Mammary epithelial cell (primary cell): Measurements from ENCODE around the gene TMEM263.

Experiments used
- CTCF ChIP-seq, 2 donors: IDR thresholded peaks in 1 of 2; conservative IDR thresholded peaks in 1 of 2; 2 replicates each; pipeline ENCODE4 v1.5.1; 2011 to 2012; ENCODE audit warnings: inconsistent platforms in 2 of 2, low read length in 2 of 2, mild to moderate bottlenecking in 2 of 2, control low read depth in 1 of 2, low read depth in 1 of 2; ENCODE audit not compliant: insufficient read depth in 1 of 2; ENCODE audit errors: extremely low read depth in 1 of 2
- EZH2 ChIP-seq: IDR thresholded peaks from 2 replicates; pipeline ENCODE4 v1.6.1; 2012; ENCODE audit warnings: low read length, inconsistent platforms, borderline replicate concordance

DNA sequence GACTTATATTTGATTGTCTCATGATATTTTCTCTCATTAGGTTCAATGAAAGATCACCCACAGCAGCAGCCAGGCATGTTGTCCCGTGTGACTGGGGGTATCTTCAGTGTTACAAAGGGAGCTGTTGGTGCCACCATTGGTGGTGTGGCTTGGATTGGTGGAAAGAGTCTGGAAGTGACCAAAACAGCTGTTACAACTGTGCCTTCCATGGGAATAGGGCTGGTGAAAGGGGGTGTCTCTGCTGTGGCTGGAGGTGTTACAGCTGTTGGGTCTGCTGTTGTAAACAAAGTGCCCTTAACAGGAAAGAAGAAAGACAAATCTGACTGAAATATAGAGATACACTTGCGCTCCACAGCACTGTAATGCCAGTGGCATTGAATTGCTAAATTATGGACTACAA, 15.4 kb downstream of the TMEM263 start:
- TF ChIP-seq CTCF (conservative IDR thresholded peaks at IDR 0.05 in 1 of 2, IDR thresholded peaks at IDR 0.05 in 1 of 2; ENCODE audit: extremely low read depth in 1 of 2, insufficient read depth in 1 of 2, low read depth in 1 of 2, low read length in 2 of 2) = no peak
- no peak for TF ChIP-seq EZH2
